GM13976 (cell line): ENCODE measurements around the gene CDH13.

Experiments used
- DNase-seq: peaks from one replicate; pipeline ENCODE4 v3.0.0; 2012; ENCODE audit warnings: low spot score
- in situ Hi-C: fragments of 300-500 bp; cut with MboI; formaldehyde crosslinking; loops from one replicate; pipeline ENCODE4 v1.12.0; 2022; ENCODE audit warnings: low sequenced_read_pairs, mixed read lengths, inconsistent platforms; ENCODE audit not compliant: unreplicated experiment
- TF ChIP-seq, protein P1 (sequence below): IDR thresholded peaks from 2 replicates; pipeline ENCODE4 v1.5.1; 2012; ENCODE audit warnings: borderline replicate concordance, mild to moderate bottlenecking; ENCODE audit not compliant: insufficient read depth; ENCODE audit errors: extremely low read depth, missing control alignments, control extremely low read depth

CDH13 gene

DNA sequence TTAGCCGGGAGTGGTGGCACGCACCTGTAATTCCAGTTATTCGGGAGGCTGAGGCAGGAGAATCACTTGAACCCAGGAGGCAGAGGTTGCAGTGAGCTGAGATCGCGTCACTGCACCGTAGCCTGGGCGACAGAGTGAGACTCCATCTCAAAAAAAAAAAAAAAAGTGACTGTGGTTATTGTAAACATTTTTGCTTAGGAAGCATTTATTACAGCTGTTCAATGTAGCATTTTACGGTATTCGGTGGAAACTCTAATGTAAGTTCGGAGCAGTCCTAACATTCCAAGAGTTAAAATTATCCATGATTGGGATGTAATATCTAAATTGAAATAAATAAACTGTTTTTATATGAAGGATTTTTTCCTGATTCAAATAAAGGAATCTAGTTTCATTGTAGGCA lies 926.2 kb downstream of the CDH13 start:
- no peak for DNase-seq
- in situ Hi-C loops = no loop called here
- TF ChIP-seq, protein P1, sequence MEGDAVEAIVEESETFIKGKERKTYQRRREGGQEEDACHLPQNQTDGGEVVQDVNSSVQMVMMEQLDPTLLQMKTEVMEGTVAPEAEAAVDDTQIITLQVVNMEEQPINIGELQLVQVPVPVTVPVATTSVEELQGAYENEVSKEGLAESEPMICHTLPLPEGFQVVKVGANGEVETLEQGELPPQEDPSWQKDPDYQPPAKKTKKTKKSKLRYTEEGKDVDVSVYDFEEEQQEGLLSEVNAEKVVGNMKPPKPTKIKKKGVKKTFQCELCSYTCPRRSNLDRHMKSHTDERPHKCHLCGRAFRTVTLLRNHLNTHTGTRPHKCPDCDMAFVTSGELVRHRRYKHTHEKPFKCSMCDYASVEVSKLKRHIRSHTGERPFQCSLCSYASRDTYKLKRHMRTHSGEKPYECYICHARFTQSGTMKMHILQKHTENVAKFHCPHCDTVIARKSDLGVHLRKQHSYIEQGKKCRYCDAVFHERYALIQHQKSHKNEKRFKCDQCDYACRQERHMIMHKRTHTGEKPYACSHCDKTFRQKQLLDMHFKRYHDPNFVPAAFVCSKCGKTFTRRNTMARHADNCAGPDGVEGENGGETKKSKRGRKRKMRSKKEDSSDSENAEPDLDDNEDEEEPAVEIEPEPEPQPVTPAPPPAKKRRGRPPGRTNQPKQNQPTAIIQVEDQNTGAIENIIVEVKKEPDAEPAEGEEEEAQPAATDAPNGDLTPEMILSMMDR = no peak

DNA sequence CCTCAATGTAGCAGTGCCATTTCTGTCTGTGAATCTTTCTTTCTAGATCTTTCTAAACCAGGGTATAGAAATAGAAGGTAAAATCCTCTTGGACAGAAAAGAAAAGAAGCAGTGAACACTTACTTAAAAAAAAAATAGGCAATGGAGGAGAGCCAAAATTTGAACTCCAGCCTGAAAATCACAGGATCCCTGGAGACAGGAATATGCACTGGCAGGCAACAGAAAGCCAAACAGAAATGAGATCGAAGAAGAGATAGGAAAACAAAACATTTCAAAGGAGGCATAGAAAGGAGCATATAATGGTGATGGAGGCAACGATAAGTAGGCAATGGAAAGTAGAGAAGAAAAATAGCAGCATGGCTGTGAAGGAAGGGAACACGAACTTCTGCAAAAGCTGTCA lies 927.3 kb downstream of the CDH13 start:
- in situ Hi-C loops = no loop called here
- no peak for DNase-seq
- TF ChIP-seq, protein P1 = no peak

DNA sequence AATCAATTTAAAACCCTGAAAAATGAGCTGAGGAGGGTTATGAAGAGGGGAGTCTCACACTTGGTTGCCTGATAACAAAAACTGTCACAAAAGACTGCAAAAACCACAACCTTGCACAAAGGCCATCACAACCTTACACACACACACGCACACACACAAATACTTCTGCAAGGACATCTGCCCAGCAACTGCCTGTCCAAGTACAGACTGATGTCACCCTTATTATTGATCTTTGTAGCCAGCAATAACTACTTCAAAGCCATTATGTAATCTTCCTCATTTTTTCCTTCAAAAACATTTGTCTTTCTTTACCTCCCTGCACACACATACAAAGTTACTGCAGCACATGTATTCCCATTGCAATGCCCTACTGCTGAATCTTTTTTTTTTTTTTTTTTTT lies 927.8 kb downstream of the CDH13 start:
- in situ Hi-C loops = no loop called here
- no peak for DNase-seq
- TF ChIP-seq, protein P1 = no peak

DNA sequence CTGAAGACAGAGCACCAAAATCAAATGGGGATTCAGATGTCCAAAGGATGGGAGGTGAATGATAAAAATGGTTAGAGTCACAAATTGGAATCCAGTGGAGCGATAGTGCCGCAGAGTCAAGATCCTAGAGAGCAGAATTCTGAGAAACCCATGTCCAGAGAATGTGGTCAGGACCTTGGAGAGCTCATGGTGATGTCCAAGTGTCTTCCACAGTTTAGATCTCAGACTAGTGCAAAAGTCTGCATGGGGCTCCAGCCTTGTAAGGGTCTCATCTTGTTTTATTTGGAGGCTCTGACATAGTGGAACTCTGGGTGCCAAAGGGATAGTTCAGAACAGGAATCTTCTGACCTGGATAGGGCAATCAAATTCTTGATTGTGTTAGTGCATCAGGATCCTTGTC lies 935.1 kb downstream of the CDH13 start:
- TF ChIP-seq, protein P1 = no peak
- DNase-seq = no peak
- in situ Hi-C loops = no loop called here

DNA sequence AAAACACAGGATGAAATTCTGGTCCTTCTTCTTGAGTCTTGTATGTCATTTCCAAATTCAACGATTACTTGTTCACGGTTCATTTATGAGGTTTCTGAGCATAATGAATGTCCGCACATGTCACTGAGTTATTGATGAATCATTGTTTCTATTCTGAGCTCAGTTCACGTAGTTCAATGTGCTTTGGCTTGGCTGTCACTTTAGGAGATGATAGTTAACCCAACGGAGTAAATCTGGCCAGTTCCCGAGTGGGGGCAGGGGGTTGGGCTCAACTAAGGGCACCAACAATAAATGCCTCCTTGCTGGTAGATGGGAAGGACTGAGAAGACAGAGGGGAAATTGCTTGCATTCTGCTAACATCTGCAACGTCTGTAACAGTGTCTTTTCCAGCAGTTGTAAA lies 941.6 kb downstream of the CDH13 start:
- in situ Hi-C loops = no loop called here
- TF ChIP-seq, protein P1 = no peak
- no peak for DNase-seq

DNA sequence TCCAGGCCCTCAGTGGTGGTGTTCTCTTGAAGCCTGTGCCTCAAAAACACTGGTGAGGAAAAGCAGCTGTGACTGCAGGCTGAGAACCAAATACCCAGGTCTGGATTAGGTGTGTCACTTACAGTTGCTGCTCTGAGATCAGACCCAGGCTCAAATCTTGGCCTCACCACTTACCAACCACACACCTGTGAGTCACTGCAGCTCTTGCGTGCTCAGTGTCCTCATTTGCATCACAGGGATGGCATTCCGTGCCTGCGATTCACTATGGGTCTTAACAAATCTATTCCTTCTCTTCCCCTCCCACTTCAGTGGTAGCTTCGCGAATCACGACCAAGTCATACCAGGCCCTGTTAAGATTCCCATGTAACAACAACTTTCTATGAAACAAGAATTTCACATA lies 947.6 kb downstream of the CDH13 start:
- no peak for DNase-seq
- TF ChIP-seq, protein P1 = no peak
- in situ Hi-C loops = no loop called here
